ENCODE data around the gene CSTPP1. TPM values are rescaled to one million over a fixed set of nuclear protein-coding genes. Genes with fewer than 3 reads are reported as not detected.
A peak's percentile ranks its signal among the peaks of the same experiment; 100 is the strongest.
"Not testable (repeated sequence)": the region's sequence is repeated elsewhere in the genome, so short reads cannot be mapped to it uniquely, and the experiment has no call there.

The CSTPP1 gene
- polyA plus RNA-seq, 1 donor = 21.2 TPM

DNA sequence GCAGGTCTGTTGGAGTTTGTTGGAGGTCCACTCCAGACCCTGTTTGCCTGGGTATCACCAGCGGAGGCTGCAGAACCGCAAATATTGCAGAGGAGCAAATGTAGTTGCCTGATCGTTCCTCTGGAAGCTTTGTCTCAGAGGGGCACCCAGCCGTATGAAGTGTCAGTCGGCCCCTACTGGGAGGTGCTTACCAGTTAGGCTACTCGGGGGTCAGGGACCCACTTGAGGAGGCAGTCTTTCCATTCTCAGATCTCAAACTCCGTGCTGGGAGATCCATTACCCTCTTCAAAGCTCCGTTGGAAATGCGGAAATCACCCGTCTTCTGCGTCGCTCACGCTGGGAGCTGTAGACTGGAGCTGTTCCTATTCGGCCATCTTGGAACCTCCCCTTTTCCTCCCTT, 61.2 kb downstream of the CSTPP1 start:
- DNase-seq = not testable (repeated sequence)

DNA sequence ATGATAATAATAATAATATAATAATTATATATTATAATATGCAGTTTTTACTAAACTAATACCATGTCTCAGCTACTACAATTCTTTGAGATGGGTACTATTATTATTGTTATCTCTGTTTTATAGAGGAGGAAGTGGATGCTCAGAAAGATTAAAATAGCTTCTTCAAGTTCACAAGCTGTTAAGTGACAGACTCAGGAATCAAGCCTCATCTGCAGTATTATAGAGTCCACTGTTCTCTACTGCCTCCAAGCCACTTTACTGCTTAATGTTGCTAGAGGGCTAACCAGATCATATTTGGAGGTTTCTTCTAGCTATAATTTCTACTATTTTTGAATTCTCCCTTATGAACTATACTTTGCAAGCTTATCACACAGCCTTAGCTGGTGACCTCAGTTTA, 62.7 kb downstream of the CSTPP1 start:
- no peak for DNase-seq

- DNase-seq = no peak
Observed at GRCh38 chr11:47000033-47000432, 63.5 kb downstream of the CSTPP1 start.

GRCh38 chr11:47001781-47002181, 65.2 kb downstream of the CSTPP1 start:
- DNase-seq = no peak

DNA sequence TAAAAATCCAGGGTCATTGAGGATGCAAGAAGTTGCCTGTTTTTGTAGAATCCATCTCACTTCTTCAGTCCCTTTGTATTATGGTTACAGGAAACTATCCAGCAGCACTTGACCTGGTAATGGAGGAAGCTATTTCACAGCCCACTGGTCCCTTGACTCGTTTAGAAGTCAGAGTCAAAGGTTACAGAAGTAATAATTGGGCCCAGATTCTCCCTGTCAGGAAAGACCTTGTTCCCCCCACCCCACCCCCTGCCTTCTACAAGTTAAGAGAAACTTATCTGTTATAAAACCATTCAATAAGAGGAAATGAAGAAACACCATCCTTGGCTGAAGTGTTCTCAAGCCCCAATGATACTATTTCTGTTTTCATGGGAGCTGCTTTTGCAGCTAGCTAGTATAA, 65.8 kb downstream of the CSTPP1 start:
- DNase-seq = no peak

DNA sequence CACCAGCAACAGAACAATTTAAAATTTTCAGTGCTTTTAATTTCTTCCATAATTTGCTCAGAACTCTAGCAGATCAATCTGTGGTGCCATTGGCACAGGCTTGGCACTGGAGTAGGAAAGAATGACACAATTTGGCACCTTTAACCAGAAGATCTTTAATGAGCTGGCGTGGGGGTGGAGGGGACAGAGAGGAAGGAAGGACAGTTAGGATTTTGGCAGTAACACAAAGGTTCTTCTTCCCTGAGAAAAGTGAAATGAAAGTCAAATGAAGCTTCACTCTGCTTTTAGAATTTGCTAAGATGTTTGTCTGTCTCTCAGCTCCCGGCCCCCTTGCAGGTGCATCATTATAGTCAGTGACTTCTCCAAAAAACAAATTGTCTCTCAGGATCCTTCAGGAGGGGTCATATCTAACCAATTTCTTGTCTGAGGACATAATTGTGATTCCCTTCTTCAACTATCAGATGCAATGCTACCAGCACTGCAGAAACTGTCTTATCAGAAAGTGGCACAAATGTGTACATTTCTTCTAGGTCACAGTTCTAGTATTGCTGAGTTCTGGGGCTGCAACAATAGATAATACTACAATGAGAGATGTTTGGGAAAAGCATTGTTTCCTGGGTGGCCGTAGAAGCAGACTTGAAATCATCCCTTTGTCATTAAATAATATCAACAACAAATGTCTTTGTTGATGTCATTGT, 66.8 kb downstream of the CSTPP1 start:
- DNase-seq = no peak

DNA sequence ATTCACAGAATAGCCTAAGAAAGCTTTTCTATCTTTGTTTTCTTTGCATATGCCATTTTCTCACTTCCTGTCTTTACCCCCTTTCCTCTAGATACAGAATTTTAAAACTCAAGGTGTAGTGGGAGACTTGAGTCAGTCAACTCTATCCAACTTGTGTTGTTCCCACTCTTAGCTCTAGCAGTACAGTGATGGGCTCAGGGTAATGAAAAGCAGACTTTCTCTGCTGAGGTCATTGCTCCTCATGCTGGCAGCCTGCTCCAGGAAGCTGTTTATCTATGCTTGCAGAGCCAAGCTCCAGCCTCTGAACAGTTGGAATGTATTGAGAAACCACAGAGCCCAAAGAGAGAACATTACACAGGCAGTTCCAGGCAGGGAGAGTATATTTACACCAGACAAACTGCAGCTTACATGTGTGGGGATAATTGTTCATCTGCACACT, 68.1 kb downstream of the CSTPP1 start:
- DNase-seq = peak; percentile 88

DNA sequence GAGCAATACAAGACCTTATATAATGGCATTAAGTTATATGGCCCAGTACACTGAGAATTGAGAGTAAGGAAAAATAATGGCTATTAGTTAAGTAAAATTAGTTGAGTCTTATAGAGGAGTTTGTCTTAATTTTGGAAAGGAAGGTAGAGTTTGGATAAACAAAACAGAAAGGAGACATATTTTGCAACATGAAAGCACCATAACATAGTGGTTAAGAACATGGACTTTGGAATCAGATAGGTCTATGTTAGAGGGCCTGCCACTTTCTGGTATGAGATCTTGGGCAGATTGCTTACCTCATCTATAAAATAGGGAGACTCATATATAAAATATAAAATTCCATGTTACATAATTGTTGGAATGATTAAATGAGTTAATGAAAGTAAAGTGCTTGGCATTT, 68.9 kb downstream of the CSTPP1 start:
- no peak for DNase-seq

DNA sequence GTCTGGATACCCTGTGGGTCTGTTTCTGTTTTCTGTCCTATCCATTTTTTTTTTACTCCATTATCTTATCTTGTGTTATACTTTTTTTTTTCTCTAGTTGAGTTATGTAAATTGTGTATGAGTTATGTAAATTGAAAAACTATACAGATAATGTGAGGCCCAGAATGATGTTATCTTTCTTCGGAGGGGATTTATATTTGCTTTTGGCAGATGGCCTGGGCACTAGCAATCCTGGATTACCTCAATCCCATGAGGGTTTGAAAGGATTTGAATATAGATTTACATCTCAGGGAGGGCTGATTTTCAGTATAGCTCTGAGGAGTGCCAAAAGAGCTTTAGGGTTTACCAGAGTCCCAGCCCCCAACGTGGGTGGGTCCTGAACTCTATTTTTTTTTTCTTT, 71.0 kb downstream of the CSTPP1 start:
- DNase-seq = no peak

- DNase-seq = no peak
Observed at GRCh38 chr11:47010179-47010578, 73.6 kb downstream of the CSTPP1 start.

GRCh38 chr11:47014097-47014496, 77.5 kb downstream of the CSTPP1 start:
- DNase-seq = no peak

DNA sequence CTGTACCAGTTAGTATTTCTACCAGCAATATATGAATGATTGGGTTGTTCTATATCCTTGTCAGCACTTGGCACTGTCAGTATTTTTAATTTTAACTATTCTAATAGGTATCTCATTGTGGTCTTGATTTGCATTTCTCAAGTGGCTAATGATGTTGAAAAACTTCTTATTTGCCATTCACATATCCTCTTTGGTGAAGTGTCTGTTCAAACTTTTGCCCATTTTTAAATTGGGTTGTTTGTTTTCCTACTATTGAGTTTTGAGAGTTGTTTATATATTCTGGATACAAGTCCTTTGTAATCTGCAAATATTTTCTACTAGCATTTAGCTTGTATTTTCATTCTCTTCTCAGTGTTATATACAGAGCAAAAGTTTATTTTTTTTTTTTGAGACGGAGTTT, 82.1 kb downstream of the CSTPP1 start:
- DNase-seq = no peak

DNA sequence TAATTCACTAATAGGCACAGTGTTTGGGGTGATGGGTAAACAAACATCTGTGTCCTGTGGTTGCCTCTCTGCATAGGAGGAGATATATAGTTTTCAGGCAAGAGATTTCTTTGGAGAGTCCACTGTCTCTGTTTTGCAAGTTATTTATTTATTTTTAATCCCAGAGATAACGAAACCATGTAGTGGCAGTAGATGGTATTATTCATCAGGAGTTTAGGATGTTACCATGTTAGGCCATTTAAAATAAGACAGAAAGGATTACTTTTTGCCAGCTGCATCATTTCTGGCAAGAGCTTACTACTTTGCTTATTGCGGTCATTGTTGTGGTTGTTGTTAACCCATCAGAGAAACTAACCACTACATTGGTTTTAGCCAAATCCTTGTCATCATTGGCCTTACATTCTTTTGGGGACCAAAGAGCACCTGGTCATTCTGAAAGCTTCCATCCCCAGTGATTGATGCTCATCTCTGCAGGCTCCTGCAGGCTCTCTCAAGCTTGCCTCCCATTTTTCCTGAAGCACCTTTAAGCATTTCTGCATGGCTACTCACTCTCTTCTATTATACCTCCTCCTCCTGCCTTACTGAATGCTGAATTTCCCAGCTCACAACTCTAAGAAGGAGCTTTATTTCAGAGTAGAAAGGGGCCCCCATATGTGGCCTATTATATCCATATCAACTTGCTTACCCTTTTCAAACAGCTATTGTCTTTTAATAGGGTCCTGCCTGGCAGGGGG, 84.4 kb downstream of the CSTPP1 start:
- no peak for DNase-seq

- no peak for DNase-seq
Observed at GRCh38 chr11:47021527-47021818, 84.9 kb downstream of the CSTPP1 start.

- DNase-seq = no peak
Observed at GRCh38 chr11:47021965-47022364, 85.4 kb downstream of the CSTPP1 start.

DNA sequence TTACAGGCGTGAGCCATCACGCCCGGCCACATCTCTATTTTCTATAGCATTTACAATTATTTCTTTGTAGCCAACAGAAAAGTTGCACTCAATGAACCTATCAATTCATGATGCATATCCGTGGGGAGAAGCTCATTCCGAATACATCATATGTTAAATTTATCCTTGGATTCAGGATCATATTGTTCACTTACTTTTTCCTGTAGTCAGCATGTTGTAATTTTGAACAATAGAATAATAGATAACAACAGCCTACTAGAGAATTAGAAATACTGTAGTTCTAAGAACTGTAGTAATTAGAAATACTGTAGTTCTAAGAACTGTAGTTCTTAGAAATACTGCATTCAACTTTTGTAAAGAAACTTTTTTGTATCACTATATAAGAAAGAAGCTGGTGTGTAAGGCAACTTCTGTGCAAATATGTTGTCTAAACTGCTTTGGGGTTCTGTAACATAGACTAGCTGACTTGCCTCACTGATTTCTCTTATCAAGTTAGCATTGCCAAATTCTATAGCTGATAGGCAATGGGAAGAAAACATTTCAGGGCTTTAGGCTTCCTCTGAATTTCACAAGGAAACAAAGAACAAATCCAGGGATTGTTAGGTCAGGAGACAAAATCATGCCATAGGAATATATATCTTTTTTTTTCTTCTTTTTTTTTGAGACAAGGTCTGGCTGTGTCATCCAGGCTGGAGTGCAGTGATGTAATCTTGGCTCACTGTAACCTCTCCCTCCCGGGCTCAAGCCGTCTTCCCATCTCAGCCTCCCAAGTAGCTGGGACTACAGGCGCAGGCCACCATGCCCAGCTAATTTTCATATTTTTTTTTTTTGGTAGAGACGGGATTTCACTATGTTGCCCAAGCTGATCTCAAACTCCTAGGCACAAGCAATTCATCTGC, 91.9 kb downstream of the CSTPP1 start:
- no peak for DNase-seq

DNA sequence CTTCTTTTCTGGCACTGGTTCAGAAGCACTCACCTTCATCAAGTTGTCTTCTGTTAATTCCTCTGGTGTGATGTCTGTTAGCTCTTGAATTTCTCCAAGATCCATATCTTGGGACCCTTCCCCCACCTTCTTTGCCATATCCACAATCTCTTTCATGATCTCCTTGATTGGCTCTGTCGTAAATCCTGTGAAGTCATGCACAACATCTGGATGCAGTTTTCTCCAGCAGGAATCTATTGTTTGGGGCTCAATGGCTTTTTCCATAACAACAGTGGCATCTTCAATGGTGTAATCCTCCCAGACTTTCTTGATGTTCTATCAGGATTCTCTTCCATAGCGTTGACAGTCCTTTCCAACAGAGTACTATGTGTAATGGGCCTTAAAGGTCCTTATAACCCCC, 96.9 kb downstream of the CSTPP1 start:
- no peak for DNase-seq

- no peak for DNase-seq
Observed at GRCh38 chr11:47034091-47034490, 97.5 kb downstream of the CSTPP1 start.

DNA sequence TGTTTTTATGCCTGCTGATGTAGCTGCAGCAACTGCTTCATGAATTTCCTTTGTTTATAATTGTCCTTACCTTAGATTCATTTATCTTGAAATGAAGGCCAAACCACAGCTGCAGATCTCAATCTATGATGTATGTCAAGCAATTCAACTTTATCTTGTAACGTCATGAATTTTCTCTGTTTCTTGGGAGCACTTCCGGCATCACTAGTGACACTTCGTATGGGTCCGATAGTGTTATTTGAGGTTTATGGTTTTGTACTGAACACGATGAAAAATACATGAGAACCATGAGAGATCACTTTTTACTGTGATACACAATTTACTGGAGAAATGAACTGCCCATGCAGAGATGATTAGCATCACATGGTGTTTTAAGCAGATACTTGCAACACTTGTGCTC, 98.5 kb downstream of the CSTPP1 start:
- DNase-seq = no peak

DNA sequence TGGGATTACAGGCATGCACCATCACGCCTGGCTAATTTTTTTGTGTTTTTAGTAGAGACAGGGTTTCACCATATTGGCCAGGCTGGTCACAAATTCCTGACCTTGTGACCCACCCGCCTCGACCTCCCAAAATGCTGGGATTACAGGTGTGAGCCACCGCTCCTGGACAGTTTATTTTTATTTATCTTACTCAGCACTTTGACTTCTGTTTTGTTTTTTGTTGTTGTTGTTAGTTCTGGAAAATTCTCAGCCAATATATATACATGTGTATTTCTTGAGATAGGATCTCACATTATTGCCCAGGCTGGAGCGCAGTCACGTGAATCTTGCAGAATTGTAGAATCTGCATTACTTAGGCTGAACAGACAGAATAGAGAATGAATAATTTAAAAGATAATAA, 107.6 kb downstream of the CSTPP1 start:
- DNase-seq = no peak

DNA sequence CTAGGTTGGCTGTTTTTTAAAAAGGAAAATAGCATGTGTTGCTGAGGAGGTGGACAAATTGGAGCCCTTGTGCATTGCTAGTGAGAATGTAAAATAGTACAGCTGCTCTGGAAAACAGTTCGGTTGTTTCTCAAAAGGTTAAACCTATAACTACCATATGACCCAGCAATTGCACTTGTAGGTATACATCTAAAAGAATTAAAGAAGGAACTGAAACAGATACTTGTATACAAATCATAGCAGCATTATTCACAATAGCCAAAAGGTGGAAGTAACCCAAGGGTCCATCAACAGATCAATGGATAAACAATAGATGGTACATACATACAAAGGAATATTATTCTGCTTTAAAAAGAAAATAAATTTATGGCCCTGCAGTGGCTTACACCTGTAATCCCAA, 111.4 kb downstream of the CSTPP1 start:
- no peak for DNase-seq

DNA sequence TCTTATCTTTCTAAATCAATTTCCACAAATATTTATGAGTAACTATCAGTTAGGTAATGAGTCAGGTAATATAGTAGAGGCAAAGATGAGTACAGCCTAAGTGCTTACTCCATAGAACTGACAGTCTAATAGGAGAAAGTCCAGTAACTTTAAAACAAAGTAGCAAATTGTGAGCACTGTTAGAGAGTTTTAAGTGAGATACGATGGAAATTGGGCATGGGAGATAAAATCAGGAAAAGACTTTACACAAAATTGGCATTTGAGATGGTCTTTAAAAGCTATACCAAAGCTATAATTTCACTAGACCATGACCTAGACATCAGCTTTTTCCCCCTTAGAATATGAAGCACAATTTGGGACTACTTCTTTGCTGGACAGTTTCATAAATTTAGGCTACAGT, 113.7 kb downstream of the CSTPP1 start:
- no peak for DNase-seq

GRCh38 chr11:47051217-47051616, 114.7 kb downstream of the CSTPP1 start:
- DNase-seq = peak; percentile 68

GRCh38 chr11:47052165-47052564, 115.6 kb downstream of the CSTPP1 start:
- DNase-seq = no peak

Data from hindlimb muscle (tissue), 1 donor.